HG02840 (cell line): ENCODE data around the gene FCN3.

Experiments used
- ATAC-seq: cut with Tn5 transposase; IDR thresholded peaks from one replicate; pipeline ENCODE4 v1.9.1; 2021; ENCODE audit warnings: mild to moderate bottlenecking, moderate library complexity, moderate number of reproducible peaks; ENCODE audit not compliant: unreplicated experiment, low FRiP score

FCN3 gene

GRCh38 chr1:27381969-27382762, 7.5 kb upstream of the FCN3 start:
- no peak for ATAC-seq

GRCh38 chr1:27380766-27381733, 6.4 kb upstream of the FCN3 start:
- no peak for ATAC-seq

GRCh38 chr1:27380224-27380623, 5.6 kb upstream of the FCN3 start:
- no peak for ATAC-seq

GRCh38 chr1:27379564-27380122, 5.0 kb upstream of the FCN3 start:
- no peak for ATAC-seq

- ATAC-seq, result no peak
Observed at GRCh38 chr1:27377760-27378495, 3.3 kb upstream of the FCN3 start.

GRCh38 chr1:27372808-27373690, 1.6 kb downstream of the FCN3 start:
- ATAC-seq, result no peak

- no peak for ATAC-seq
Observed at GRCh38 chr1:27372022-27372807, 2.4 kb downstream of the FCN3 start.

- no peak for ATAC-seq
Observed at GRCh38 chr1:27368869-27369582, 5.6 kb downstream of the FCN3 start.

- ATAC-seq, result no peak
Observed at GRCh38 chr1:27367160-27367650, 7.4 kb downstream of the FCN3 start.

- no peak for ATAC-seq
Observed at GRCh38 chr1:27366411-27367159, 8.0 kb downstream of the FCN3 start, which contains the start of gene MAP3K6. Gene MAP3K6 (minus strand): TSS chr1:27366961. CDS start chr1:27366597, 364 bp downstream.

GRCh38 chr1:27366113-27366410, 8.6 kb downstream of the FCN3 start:
- ATAC-seq, result no peak

GRCh38 chr1:27365372-27366112, 9.1 kb downstream of the FCN3 start:
- no peak for ATAC-seq

GRCh38 chr1:27364696-27365371, 9.8 kb downstream of the FCN3 start:
- ATAC-seq, result no peak

GRCh38 chr1:27363766-27364695, 10.6 kb downstream of the FCN3 start:
- no peak for ATAC-seq

GRCh38 chr1:27361553-27361952, 13.1 kb downstream of the FCN3 start:
- ATAC-seq, result no peak
